Measurements from ENCODE around the gene MILR1.
"Not testable (repeated sequence)": the region's sequence is repeated elsewhere in the genome, so short reads cannot be mapped to it uniquely, and the experiment has no call there.

The MILR1 gene

GRCh38 chr17:64426596-64426995, 22.3 kb upstream of the MILR1 start:
- no peak for DNase-seq (ENCODE audit: low read depth in 1 of 2, low spot score in 1 of 2)

- no peak for DNase-seq (ENCODE audit: low read depth in 1 of 2, low spot score in 1 of 2)
These were observed 20.5 kb upstream of the MILR1 start for GRCh38 chr17:64428406-64428805.

GRCh38 chr17:64430036-64430435, 18.9 kb upstream of the MILR1 start:
- not testable (repeated sequence) for DNase-seq (ENCODE audit: low read depth in 1 of 2, low spot score in 1 of 2)

GRCh38 chr17:64431534-64431933, 17.4 kb upstream of the MILR1 start:
- no peak for DNase-seq (ENCODE audit: low read depth in 1 of 2, low spot score in 1 of 2)

- DNase-seq (ENCODE audit: low read depth in 1 of 2, low spot score in 1 of 2): no peak
These were observed 10.9 kb upstream of the MILR1 start for GRCh38 chr17:64437944-64438525.

GRCh38 chr17:64439521-64439920, 9.4 kb upstream of the MILR1 start:
- not testable (repeated sequence) for DNase-seq (ENCODE audit: low read depth in 1 of 2, low spot score in 1 of 2)

GRCh38 chr17:64439956-64440355, 9.0 kb upstream of the MILR1 start:
- DNase-seq (ENCODE audit: low read depth in 1 of 2, low spot score in 1 of 2): no peak

- no peak for DNase-seq (ENCODE audit: low read depth in 1 of 2, low spot score in 1 of 2)
These were observed 7.0 kb upstream of the MILR1 start for GRCh38 chr17:64441772-64442540.

GRCh38 chr17:64442541-64442971, 6.4 kb upstream of the MILR1 start:
- DNase-seq (ENCODE audit: low read depth in 1 of 2, low spot score in 1 of 2): no peak

GRCh38 chr17:64443086-64443760, 5.7 kb upstream of the MILR1 start:
- no peak for DNase-seq (ENCODE audit: low read depth in 1 of 2, low spot score in 1 of 2)

GRCh38 chr17:64447526-64447925, 1.4 kb upstream of the MILR1 start:
- no peak for DNase-seq (ENCODE audit: low read depth in 1 of 2, low spot score in 1 of 2)

GRCh38 chr17:64449545-64449944, 630 bp downstream of the MILR1 start:
- DNase-seq (ENCODE audit: low read depth in 1 of 2, low spot score in 1 of 2): no peak

GRCh38 chr17:64455993-64456885, 7.3 kb downstream of the MILR1 start:
- no peak for DNase-seq (ENCODE audit: low read depth in 1 of 2, low spot score in 1 of 2)

GRCh38 chr17:64457156-64457555, 8.2 kb downstream of the MILR1 start:
- no peak for DNase-seq (ENCODE audit: low read depth in 1 of 2, low spot score in 1 of 2)

GRCh38 chr17:64458756-64459155, 9.8 kb downstream of the MILR1 start:
- no peak for DNase-seq (ENCODE audit: low read depth in 1 of 2, low spot score in 1 of 2)

GRCh38 chr17:64459284-64459747, 10.4 kb downstream of the MILR1 start:
- DNase-seq (ENCODE audit: low read depth in 1 of 2, low spot score in 1 of 2): no peak

- DNase-seq (ENCODE audit: low read depth in 1 of 2, low spot score in 1 of 2): not testable (repeated sequence)
These were observed 10.9 kb downstream of the MILR1 start for GRCh38 chr17:64459818-64460217.

- DNase-seq (ENCODE audit: low read depth in 1 of 2, low spot score in 1 of 2): no peak
These were observed 12.0 kb downstream of the MILR1 start for GRCh38 chr17:64460955-64461354.

GRCh38 chr17:64461788-64462187, 12.9 kb downstream of the MILR1 start:
- DNase-seq (ENCODE audit: low read depth in 1 of 2, low spot score in 1 of 2): no peak

- no peak for DNase-seq (ENCODE audit: low read depth in 1 of 2, low spot score in 1 of 2)
These were observed 17.3 kb downstream of the MILR1 start for GRCh38 chr17:64466019-64466735.
